ENCODE data around the gene MARCHF10.
A peak's percentile ranks its signal among the peaks of the same experiment; 100 is the strongest.

DNA sequence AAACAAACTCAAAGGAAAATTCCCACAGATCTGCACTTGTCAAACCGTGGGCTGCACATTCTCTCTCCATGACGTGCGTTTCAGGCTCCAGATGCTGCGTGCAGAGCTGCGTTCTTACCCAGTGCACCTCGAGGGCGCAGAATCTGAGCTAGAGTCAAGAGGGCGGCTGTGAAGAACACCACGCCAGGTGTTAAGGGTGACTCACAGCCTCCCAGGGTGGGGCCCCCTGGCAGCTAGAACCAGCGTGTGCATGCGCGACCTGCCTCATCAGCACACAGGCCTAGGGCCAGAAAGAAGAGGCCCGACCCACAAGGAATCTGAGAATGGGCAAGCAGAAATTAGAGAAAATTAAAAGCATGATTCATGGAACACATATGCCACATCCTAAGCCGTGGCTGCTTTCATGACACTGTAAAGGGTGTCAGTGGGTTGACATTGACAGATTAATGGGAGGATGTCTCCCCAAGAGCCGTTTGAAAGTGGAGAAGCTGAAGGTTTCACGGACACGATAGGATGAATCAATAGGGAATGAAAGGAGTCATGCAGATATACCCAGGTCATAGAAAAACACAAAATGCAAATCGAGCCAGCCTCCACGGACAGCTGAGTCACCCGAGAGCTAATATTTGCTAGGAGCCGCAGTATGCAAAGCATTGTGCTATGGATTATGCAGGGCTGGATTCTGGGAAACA is 29.0 kb downstream of the MARCHF10 start:
- TF ChIP-seq, protein P1, sequence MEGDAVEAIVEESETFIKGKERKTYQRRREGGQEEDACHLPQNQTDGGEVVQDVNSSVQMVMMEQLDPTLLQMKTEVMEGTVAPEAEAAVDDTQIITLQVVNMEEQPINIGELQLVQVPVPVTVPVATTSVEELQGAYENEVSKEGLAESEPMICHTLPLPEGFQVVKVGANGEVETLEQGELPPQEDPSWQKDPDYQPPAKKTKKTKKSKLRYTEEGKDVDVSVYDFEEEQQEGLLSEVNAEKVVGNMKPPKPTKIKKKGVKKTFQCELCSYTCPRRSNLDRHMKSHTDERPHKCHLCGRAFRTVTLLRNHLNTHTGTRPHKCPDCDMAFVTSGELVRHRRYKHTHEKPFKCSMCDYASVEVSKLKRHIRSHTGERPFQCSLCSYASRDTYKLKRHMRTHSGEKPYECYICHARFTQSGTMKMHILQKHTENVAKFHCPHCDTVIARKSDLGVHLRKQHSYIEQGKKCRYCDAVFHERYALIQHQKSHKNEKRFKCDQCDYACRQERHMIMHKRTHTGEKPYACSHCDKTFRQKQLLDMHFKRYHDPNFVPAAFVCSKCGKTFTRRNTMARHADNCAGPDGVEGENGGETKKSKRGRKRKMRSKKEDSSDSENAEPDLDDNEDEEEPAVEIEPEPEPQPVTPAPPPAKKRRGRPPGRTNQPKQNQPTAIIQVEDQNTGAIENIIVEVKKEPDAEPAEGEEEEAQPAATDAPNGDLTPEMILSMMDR (IDR thresholded peaks at IDR 0.05; ENCODE audit: poor library complexity, severe bottlenecking): no peak
- TF ChIP-seq EP300 (conservative IDR thresholded peaks at IDR 0.05; ENCODE audit: poor library complexity, severe bottlenecking) (peak; percentile 36), POLR2AphosphoS5 (IDR thresholded peaks at IDR 0.05) (no peak)

Measured in neural cell (in vitro differentiated cells).